ENCODE results near the gene FARS2.

The FARS2 gene

DNA sequence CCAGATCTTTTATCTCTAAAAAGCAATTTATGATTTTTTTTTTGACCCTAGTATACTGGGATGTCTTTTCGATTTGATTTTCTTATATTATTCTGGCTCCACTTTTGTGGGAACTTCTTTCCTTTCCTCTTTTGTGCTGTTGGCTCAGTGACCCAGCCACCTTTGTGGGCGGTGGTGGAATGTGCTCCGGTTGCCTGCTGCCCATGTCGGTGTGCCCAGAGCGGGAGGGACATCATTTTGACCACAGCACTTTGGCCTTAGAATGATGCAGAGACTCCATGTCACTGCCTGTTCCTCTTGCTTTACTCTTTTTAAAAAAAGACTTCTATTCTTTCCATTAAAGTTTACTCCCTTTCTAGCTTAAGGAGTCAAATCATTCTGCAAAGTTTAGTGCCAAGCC lies 198.0 kb downstream of the FARS2 start:
- DNase-seq (ENCODE audit: insufficient read length, low spot score) = no peak
- no peak for FAIRE-seq

DNA sequence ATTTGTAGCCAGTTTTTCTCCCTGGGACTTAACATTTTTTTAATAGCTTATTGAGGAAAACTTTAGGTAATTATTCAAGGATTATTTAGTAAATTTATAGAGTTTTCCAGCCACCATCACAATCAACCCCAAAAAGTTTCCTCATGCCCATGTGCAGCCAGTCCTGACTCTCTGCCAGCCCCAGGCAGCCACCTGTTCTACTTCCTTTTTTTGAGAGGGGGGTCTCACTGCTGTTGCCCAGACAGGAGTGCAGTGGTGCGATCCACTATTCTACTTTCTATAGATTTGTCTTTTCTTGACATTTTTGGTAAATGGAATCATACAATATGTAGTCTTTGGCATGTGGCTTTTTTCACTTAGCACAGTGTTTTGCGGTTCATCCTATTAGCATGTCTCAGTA lies 200.1 kb downstream of the FARS2 start:
- DNase-seq (ENCODE audit: insufficient read length, low spot score) (no peak), FAIRE-seq (no peak)

DNA sequence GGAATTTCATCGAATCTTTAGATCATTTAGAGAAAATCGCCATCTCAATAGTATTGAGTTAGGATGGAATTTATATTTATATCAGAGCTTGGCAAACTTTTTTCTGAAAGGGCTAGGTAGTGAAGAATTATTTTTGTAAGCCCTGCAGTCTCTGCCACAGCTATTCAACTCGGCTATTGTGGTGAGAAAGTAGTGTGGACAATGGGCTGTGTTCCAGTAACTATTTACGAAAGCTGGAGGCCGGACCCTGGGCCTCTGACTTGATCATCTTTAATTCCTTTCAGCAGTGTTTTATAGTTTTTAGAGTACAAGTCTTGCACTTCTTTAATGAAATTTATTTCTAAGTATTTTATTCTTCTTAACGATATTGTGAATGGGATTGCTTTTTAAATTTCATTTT lies 201.5 kb downstream of the FARS2 start:
- FAIRE-seq = no peak

DNA sequence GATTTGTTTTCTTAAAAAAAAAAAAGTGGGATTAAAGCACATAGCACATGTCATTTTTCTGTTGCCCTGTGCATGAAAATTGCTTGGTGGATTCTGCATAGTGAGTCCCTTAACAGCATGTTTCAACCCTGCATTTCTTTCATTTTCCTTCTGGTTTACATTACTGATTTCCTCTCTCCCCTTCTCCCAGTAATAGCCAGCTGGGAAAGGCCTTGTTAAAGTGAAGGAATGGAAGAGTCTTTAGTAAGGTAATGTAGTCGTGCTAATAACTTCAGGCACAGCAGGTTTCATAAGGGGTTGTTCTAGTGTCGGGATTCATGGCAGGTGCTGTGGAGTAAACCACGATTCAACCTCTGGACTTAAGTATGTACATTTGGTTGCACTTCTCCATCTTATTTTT lies 202.4 kb downstream of the FARS2 start:
- FAIRE-seq (no peak), DNase-seq (ENCODE audit: insufficient read length, low spot score) (no peak)

More for the DNA sequence above, 201.5 kb downstream of the FARS2 start:
- no peak for DNase-seq (ENCODE audit: insufficient read length, low spot score)

DNA sequence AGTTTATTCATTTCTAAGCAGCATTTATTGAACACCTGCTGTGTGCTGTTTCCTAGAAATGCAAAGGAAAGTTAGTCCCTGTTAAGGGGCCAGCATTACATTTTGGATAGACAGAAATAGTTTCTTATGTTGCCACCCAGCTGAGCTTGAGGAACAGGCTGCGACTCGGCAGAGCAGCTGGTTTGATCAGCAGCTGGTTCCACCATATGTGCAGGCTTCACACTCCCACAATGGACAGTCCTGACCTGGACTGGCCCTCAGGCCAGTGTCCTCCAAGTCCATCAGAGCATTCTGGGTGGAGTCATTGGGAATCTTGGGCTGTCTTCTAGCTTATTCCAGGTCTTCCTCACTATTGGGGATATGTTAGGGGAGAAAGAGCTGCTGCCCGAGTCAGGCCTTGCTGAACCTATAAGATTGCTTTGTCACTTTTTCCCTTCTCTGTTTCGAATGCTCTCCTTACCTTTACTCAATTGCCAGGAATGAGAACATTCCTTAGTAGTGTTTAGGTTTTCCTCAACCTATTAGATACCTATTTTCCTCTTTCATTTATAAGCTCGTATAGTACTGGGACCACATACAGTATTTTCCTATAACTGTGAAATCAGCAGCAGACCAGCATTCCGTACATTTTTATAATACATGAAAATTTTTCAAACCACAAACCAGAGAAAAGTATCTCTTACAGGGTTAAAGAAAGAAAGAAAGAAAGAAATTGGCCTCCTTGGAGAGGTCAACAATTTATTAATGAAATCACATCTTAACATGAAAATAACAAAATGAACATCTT lies 203.0 kb downstream of the FARS2 start:
- FAIRE-seq (no peak), DNase-seq (ENCODE audit: insufficient read length, low spot score) (no peak)

DNA sequence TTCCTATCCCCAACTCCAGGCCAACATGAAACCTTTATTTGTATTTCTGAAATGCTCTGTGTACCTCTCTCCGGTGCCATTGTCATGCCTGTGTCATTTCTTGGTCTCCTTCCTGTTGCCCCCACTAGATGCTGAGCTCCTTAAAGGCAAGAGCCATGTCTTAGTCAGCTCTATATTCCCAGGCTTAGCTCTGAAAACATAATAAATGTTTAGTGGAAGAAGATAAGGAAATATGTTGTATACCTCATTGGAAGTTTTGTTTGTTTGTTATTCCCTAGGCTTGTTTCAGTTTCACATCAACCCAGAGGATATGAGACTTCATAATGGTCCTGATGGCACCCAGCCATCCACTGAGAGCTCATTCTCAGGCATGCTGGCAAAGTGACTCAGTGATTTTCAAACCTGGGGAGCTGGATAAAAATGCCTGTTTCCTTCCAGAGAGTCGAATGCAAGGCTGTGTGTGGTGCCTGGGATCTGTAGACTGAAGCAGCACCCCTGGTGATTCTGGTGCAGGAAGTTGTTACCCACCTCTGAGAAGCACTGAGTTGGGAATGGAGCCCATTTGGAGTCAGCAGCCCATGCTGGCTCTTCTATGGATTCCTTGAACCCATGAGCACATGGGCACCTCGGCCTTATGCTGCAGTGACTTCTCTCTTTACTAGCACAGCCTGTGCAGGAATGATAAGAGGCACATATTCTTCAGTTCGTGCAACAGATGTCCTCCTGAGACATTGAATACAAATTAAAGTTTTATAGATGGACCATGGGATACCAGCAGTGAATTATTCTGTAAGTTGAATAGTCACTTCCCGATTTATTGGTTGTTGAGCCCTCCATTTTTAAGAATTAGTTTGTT lies 205.2 kb downstream of the FARS2 start:
- DNase-seq (ENCODE audit: insufficient read length, low spot score) = no peak
- FAIRE-seq = no peak

DNA sequence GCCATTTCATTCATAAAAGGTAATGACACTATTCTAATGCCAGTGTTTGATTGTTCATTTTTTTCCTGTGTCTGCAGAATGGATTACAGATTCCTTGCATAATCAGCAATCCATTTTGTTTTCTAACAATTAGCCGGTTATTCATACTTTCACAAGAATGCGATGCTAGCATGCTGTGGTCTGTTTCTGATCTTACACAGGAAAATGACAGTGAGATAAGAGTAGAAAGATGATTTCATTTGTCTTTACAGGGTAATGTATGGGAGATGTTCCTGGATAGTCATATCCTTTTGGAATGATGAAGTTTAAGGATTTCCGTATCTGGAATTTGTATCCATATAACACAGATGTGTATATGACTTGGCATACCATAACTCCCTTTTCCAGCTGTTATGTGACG lies 207.3 kb downstream of the FARS2 start:
- FAIRE-seq (no peak), DNase-seq (ENCODE audit: insufficient read length, low spot score) (no peak)

DNA sequence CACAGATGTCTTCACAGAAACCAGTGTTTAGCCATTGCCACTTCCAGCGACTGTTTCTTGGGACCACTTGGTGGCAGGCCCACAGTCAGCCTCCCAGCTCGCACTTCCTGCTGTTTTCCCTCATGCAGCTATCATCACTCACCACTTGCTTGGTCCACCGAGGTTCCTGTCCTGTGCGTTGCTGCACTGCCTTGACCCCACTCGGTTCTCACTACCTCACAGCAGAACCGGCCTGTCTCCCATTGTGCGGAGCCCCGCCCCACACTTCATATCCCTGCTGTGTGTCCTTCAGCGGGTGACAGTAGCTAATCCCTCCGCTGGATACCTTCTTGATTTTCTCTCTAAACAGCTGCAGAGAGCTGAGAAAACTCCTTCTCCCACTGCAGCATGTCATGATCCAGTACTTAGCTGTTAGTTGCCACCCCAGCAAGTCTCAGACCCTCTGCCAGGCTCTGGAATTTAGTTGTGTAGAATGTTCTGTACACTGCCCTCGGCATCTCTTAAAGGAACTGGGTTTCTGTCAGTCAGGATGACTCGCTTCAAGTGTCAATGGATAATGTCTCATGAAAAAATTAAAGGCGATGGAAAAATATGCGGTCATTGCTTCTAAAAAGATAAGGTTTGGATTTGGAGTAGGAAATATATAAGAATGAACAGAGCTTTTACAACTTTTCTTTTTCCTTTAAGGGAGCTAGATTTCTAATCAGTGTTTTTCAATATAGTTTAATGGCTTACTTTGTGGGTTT lies 208.0 kb downstream of the FARS2 start:
- no peak for FAIRE-seq
- DNase-seq (ENCODE audit: insufficient read length, low spot score) = no peak

DNA sequence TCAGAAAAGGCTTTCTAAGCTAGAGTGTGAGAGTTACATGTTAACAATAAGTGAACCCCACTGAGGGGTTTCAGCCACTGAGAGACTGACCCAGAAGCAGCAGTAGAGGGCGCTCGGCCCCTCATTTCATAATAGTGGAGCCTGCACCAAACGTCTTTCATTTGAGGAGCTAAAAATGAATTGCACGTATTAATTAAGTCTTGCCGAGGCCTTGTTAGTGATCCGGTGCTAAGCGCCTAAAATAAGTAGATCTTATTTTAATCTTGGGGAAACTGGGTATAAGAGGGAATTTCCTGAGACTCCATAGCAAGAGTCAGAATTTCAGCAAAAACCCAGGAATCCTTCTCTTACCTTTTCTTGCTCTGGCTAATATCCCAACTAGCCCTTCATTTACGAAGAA lies 209.7 kb downstream of the FARS2 start:
- DNase-seq (ENCODE audit: insufficient read length, low spot score) (peak; percentile 45), FAIRE-seq (peak; percentile 57)

DNA sequence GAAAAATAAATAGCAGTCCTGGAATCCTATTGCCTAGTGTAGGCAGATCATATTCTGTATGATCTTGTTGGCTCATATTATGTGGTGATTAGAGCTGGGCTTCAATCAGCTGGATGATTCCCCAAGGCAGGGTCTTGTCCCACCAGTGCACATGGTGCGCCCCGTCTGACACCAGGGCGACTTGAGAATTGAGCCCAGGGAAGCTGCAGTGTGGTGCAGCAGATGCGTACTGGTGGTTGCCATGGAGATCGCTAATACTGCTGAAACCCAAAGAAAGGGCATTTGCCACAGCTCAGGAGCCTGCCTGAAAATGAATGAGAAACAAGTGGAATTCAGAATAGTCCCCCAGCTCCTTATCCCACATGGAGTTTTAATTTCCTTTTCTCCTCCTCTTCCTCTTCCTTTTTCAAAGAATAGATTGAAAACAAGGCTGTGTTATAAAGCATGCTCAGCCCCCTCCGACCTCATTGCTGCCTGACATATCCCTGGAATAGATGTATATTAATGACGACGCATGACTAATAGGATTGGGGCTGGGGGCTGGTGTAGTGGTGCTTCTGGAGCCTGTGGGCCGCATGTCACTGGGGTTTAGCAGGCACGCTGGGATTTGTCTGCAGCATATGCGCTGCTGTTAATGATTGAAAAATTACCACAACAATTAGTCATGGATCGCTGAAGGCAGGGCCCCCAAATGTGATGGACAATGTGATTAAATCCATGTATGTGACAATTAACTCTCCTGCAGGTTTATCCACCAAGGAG lies 210.5 kb downstream of the FARS2 start:
- FAIRE-seq (peak; percentile 51), DNase-seq (ENCODE audit: insufficient read length, low spot score) (no peak)

DNA sequence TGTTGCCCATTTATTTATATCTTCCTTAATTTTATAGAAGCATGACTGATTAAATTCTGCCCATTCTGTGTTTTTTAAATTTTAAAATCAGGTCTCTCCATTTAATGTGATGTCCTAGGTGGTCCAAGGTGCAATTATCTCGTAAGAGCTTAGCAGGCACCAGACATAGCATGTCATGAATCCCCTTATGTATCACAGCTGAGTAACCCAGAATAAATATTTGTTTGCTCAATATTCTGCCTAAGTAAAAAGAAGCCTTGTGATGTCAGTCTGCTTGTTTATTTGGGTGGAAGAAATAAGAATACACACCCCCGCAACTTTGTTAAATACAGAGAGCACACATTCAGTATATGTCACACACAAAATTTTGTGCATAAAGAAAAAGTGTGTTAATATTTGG lies 211.3 kb downstream of the FARS2 start:
- DNase-seq (ENCODE audit: insufficient read length, low spot score) (no peak), FAIRE-seq (no peak)

DNA sequence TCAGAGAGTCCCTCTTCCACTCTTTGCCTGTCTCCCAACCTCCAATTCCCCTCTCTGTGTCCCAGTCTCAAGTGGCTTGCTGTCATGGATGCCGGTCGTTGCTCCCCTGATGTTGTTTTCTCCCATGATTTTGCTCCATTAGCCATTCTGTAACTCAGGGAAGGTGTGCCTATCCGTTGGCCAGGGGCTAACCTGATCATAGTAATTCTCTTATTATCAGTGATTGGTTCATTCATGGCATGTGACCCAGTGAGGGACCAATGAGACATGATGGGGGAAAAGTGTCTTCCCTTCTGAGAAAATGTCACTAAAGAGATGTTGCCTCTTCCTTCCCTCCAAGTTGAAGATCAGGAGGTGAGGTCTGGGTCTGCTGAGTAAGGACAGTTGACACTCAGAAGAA lies 214.5 kb downstream of the FARS2 start:
- DNase-seq (ENCODE audit: insufficient read length, low spot score) = no peak
- FAIRE-seq = no peak

DNA sequence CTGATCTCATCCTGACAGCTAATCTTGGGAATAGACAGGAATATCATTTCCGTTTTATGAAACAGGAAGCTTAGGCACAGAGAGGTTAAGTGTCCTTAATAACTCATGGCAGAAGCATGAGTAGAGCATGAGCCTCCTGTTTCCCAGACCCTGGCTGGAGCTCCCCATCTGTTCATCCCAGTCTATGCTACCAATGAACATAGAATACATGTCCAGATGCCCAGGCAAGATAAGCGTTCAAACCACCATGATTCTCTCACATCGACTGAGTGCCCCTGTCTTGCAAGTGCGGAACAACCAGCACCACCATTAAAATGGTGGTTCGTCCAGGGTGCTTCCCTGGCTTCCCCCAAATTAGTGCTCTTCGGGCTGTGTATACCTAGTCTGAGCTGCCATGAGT lies 217.1 kb downstream of the FARS2 start:
- no peak for DNase-seq (ENCODE audit: insufficient read length, low spot score)

DNA sequence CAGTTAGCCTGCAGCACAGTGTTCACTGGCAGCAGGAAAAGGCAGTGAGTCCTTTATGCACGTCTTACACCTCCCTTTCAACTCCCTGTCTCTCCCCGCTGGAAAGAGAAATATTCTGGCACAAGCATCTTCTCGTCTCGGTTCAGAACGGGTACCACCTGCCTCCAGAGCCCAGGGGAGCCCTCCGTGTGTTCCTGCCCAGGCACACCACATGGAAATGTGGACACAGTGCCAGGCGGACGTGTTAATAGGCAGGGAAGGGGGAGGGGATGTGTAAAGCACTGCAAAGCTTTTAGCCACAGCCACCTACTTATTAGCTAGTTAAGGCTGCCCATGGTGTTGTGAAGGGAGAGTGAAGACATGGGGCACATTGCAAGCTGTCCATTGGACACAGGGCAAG lies 219.7 kb downstream of the FARS2 start:
- FAIRE-seq (no peak), DNase-seq (ENCODE audit: insufficient read length, low spot score) (no peak)

More for the DNA sequence above, 217.1 kb downstream of the FARS2 start:
- FAIRE-seq = no peak

DNA sequence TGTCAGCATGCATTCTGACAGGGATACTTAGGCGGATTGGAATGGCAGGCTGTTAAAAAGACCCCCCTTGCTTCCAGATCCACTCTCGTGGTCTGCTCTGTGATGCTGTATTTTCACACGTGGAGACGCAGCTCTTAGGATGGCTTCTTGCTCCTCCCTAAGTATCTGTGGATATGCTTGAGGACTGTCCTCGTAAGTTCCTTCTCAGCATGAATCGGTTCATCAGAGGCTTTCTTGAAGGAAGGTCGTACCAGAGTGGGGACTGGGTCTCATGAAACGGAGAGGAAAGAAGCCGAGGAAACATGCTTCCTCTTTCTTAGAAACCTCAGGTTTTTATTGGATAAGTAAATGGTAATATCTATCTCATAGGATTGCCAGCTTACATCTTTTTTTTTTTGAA lies 220.4 kb downstream of the FARS2 start:
- DNase-seq (ENCODE audit: insufficient read length, low spot score) (no peak), FAIRE-seq (no peak)

DNA sequence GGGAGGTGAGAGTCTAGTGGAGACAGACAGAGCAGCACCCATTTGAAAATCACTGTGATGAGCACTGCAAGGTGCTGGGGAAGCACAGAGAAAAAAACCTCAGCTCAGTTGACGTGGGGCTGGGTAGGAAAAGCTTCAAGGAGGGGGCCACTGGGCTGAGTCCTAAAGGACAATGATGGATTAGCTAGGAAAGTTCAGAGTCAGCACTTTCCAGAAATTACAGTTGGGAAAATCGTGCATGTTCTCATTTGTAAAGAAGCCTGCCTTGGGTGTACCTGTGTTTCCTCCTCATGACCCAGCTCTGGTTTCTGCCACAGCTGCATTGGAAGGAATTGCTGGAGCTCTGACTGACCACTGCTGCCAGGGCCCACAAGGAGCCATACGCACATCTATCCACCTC lies 221.3 kb downstream of the FARS2 start:
- FAIRE-seq (no peak), DNase-seq (ENCODE audit: insufficient read length, low spot score) (no peak)

DNA sequence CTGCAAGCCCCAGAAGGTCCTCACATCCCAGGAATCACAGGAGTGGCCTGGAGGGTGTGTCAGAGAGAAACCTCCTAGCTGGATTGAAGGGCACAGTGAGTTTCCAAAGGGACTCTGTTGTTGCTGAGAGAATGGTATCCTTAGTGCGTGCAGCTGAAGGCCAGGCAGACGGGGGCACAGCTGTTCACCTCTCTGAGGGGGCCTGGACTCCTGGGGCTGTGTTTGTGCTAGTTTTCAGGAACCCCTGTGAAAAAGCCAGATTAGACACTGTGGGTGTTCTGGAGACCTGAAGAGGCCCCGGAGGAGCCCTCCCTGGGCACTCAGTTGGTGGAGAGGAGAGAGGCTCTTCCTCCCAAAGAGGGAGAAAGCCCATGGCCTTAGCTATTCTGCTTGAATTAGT lies 223.4 kb downstream of the FARS2 start:
- FAIRE-seq = no peak
- no peak for DNase-seq (ENCODE audit: insufficient read length, low spot score)

DNA sequence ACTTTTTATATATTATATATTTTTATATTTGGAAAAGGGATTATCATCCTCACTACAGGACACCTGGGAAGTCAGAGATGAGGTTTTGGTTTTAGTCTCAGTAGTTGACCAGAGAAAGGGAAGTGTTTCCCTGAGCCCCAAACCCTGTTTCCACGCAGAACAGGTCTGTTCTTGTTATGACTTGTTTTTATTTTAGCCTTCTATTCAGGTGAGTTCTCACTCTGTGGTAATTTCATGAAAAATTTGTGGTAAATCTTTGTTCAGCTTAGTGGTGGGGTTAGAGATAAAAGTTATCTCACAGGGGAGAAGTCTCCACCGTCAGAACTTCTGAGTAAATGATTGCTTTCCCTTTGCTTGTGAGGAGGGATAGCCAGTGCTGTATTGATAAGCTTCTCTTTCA lies 224.9 kb downstream of the FARS2 start:
- peak; percentile 21 for DNase-seq (ENCODE audit: insufficient read length, low spot score)
- FAIRE-seq = peak; percentile 84

DNA sequence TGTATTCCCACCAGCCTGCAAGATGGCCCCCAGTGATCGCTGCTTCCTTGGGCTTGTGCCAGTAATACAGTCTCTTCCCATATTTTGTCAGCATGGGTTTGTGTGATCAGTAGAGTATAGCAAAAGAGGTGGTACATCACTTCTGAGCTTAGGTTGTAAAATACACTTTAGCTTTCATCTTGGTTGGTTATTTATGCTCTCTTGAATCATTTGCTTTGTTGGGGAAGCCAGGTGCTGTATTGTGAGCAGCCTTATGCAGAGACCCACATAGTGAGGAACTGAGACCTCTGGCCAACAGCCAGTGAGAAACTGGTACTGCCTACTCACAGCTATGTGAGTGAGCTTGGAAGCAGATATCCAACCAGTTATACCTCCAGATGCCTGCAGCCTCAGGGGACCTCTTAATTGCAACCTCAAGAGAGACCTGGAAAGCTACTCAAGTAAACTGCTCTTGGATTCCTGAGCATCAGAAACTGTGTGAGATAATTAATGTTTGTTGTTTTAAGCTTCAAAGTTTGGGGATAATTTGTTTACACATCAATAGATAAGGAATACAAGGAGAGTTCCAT lies 229.3 kb downstream of the FARS2 start:
- no peak for DNase-seq (ENCODE audit: insufficient read length, low spot score)
- FAIRE-seq = peak; percentile 35

DNA sequence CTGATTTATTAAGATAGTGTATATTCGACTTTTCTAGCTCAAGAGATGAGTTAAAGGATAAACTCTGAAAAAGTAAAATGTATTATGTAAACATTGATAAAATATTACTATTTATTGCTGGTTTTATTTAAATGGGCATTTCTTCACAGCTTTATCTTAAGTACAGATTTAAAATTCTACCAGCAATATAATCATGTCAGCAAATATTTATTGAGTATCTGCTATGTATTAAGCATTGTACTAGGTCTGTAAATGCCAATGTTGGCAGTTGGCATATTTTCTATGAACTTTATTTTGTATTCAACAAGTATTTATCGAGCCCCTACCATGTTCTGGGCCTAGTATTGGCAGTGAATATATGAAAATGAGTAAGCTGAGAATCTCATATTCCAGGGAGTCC lies 231.0 kb downstream of the FARS2 start:
- DNase-seq (ENCODE audit: insufficient read length, low spot score) (no peak), FAIRE-seq (no peak)

Data from GM19239 (cell line).